NCI-H1436 (cell line): Measurements from ENCODE around the gene FARS2.
A peak's percentile ranks its signal among the peaks of the same experiment; 100 is the strongest.
"Not testable (repeated sequence)": the region's sequence is repeated elsewhere in the genome, so short reads cannot be mapped to it uniquely, and the experiment has no call there.

ENCODE experiments used
- DNase-seq: peaks from one replicate; lab custom pipeline; 2025; lab: John Stamatoyannopoulos, UW

The FARS2 gene

DNA sequence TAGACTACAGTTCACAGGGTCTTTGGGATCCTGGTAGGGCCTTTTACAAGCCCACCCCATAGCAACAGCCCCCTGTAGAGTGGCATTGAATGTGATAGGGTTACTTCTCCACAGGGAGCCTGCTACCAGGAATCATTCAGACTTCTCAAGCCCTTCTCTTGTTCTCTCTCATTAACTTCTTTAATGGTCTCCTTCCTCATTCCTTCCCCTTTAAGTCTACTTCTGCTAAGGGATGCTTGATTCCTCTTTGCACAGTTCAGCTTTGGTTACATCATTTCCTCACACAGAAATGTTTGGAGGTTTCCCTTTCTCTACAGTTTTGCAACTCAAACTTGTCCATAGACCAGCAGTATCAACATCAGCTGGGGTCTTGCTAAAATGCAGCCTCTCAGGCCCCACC is 437.8 kb downstream of the FARS2 start:
- DNase-seq, result not testable (repeated sequence)

DNA sequence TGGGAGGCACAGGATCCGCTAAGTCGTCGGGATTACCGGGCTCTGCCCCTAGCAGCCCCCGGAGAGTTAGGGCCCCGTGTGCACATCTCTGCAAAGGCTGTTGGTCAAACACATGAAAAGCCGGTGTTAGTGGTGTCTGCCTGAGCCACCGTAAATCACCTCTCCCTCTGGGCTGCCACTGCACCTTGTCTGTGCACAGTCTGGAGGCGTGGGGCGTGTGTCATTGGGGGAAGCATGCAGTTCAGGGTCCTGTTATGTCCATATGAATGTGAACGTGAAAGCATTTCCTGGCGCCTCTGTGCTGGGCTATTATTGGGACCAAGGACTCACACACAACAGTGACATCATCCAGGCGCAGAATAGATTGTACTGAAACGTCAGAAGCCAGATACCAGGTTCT is 439.9 kb downstream of the FARS2 start:
- DNase-seq, result no peak

DNA sequence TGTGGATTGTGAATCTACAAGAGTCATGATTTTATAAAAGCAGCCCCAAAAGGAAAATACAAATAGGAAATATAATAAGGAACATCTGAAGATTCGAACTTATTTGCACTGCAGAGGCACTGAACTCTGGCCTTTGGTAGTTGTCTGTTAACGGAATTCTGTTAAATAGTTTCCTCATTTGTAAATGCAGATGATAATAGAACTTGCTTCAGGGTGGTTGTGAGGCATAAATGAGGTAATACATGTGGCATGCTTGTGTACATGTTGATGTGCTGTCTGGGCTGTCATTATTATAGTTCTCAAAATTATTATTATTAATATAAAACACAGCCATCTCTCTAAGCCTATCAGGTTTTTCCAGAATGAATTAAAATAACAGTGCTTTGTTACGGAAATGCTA is 443.4 kb downstream of the FARS2 start:
- DNase-seq, result no peak

DNA sequence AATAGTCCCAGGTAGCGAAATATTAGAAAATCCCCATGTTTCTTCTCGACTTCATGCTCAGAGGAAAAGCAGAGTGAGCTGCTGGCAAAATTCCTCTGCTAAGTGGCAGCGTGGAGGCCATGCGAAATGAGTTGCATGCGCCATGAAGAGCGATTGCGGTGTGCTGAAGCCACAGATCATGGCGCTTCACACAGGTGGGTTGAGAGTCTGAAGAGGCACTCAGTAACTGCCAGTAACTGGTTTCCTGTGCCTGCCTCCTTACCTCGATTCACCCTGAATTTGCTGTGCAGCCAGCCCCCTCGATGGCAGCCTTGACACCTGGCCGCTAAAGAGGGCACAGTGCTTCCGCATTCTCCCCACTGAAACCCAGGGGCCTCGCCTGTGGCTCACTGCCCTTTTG is 443.9 kb downstream of the FARS2 start:
- DNase-seq, result no peak

DNA sequence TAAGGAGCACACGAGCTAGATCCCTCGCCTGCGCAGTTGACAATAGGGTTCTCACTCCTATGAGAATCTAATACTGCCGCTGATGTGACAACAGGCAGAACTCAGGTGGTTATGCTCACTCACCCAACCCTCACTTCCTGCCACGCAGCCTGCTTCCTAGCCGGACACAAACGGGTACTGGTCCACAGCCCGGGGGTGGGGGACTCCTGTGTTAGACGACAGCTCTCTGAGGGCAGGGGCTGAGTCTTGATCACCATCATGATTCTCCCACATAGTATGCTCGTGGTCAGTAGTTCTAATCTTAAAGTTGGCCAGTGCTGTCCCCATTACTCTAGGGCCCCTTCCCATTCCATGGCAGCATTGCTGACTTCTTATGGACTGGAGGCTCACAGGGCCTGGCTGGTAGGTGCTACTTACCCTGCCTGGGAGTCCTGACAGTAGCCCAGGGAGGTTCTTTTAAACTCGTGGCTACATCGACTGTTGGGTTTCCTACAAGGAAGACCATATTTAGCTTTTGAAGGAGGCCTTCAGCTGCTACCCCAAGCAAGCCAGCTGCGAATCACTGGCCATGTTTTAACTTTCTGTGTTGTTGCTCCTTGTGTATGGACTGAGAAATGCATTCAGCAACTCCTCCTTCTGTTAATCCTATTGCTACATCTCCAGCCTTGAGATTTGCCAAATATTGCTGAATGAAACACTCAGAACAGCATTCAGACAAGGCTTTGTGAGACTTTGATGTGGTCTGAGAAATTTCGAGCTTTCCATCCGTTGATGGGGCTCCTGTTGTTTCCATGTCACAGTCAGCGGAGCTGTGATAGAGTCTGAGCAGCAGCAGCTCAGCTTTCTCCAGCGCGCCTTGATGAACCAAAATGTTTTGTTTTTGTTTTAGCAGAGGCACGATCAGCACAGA is 445.1 kb downstream of the FARS2 start:
- no peak for DNase-seq

DNA sequence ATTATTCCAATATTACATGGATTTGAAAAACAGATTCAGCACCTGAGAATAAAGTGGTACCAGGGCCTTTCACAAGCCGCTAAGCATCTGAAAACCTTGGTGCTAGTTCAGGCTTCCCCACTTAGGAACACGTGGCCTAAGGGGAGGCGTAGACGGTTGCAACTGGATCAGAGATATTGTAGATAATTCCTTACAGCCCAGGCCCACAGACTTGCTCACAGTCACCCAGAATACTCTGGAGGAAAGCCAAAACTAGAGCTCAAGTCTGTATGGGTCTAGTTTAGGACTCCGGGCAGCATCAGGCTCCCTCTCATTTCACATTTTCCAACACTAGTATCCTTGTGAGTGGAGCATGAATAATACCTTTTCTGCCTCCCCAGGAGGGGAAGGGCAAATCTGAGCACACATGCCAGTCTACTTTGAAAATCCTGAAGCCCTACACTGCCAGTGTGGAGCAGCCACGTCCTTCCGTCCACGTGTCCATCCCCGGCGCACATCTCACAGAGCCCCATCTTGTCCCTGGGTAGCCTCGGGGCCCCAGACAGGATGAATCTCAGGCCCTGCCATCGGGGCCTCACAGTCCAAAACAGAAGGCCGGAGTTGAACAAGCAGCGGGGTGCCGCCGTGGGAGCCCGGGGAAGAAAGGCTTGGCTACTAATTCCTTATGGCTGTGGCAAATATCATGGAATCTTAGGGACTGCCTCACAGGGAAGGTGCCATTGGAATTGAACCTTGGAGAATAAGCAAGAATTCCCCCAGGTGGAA is 446.1 kb downstream of the FARS2 start:
- no peak for DNase-seq

DNA sequence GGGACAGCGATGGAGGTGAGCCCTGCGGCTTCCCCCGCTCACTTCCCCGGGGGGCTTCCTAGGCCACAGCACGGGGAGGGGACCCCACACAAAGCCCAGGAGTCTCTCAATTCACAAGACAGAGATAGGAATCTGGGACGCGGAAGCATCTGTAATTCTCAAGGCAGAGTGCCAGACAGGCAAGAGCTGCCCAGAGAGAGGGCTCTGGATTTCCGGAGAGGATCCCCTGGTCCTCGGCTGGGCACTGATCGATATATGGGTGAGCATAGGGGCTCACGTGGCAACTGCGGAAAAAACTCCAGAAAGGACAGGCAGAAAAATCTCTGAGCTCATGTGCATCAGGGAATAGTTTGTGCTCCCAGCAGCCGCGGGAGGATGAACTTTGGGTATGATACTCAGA is 449.2 kb downstream of the FARS2 start:
- DNase-seq, result no peak

DNA sequence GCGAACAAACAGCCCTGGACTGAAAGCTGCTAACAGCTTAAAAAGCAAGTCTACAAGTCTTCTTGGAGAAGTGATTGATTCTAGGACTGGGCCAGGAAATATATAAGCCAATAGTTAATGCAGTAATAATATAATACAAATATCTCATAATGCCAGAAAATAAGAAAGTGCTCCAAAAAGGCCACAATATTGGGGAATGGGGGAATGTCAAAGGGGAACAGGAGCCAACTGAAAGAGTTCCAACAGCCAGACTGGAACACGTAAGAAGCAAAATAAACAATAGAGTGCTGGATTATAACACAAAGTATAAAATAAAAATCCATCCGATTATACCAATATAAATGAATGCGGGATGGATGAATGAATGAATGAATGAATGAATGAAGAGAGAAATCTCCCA is 449.6 kb downstream of the FARS2 start:
- no peak for DNase-seq

DNA sequence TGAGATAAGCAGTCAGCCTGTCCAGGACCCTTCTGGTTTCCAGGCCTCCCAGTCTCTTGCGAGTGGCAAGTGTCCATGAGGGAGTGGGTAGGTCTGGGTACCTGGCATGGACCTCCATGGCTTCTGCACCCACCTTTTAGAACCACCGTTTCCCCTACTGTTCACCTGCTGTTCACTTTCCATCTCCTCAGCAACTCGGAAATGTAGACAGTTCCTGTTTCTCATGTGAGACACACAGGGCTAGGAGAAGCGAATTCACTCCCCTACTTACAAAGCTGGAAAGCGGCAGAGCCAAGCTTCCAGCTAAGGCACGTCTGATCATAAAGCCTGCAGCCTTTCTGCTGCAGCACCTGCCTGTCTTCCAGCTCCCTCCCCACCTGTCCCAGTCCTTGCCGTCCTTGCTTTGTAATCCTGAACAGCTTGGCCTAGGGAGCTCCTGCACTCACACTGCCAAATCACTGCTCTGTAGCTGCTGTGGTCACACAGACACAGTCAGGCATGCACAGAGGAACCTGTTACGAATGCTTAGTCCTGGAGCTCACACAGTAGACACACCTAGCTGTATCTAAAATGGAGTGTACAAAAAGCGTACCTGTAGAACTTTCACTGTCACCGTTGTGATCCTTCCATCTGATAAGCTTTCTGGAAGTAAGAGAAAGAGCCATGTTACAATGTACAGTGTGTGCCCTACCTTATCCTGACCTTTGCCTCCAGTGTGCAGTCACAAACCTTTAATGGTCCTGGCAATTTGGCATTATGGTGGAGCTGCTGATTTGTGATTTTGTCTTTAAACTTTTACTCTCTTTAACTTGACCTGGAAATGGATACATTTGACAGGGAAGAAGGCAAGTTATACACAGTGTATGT is 451.3 kb downstream of the FARS2 start:
- DNase-seq, result no peak

DNA sequence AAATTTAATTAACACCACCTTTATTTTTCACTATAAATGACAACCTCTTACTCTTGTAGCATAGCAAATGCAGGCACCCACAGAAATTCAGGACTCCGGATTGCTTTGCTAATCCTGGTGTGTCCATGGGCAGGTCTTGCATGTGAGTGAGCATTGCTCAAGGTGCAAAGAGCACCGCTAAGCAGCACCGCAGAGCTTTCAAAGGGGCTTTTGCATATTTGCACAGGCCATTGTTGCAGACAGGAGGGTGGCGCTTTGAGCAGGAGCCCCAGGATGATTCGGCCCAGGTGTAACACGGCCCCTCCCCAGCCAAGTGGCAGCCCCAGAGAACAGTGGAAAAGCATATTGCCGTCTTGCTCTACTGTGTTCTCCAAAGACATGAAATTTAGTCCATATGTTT is 452.2 kb downstream of the FARS2 start:
- DNase-seq, result no peak

DNA sequence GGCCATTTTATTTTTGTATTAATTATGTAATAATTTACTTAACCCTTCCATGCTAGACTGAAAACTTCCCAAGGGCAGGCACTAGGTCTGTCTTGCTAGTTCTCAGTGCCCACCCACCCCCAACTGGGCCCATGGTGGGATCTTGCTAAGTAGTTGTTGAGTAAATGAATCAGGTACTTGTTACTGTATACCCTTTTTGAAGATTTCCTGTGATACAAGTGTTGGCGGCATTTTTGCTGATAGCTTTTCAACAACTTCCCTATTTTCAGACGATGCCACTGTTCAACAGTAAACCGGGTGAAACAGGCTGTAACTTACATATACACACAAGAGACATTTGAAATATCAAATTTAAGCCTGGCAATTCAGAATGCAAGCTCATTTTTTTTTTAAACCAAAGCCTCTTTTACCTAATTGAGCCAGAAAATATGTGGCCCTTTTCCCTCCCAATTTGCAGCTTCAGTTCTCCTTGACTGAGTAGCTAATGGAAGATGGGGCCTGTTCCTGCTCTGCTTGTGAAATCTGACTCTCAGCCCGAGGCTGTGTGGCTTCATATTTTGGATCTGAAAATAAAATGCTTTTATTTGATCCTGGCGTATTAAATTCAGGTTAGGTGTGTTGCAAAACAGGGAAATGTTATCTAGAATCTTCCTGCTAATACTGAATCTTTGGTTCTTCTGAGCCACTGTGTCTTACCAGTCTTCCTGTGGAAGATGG is 457.1 kb downstream of the FARS2 start:
- no peak for DNase-seq

DNA sequence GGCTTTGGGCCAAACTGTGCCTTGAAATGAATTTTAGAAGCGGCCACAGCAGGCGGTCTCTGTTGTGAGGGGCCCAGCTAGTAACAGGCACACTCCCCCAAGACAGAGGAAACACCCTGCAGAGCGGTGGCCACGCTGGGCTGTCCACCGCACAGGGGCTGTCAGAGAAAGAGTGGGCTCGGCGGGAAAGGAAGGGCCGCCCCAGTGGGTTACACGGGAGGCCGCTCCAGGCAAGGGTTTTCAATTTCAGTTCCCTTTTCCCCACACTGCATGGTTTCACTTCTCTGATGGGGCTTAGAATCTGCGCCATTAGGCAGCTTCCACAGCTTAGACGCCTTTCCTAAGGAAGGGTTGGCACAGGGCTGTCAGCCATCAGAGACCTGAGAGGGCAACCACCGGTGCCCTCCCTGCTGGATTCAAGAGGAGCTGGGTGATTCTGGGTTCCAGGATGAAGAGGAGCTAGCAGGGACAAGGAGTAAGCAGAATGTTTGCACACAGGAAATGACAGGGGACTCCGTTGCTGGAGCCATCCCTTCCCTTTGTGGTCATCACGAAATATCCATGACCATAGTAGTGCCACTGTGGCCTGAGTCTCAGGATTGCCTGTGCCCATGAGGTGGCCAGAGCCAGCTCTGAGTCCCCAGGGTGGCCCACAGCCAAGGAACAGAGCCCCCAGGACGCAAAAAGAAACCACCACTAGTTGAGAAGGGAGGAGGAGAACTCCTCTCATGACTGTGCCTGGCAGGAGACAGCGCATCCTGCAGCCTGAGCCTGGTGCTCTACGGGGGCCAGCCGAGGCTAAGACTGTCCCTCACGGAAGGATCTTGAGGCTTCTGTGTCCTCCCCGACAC is 462.8 kb downstream of the FARS2 start:
- DNase-seq, result no peak

DNA sequence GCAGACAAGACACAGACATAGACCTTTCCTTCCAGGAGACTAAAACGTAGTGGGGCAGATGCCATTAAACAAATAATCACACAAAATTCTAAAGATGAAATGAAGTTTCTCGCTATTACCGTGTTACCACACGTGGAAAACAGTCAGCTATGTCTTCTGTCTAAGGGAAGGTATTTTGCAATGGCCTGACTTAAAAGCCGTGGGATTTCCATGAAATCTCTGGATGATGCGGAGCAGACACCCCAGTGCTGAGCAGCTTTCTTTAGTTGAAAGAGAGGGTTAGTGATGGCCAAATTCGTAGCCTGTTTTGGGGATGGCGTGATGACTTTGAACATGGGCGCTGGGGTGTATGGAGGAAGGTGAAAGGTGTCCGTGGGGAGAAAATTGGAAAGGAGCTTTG is 463.6 kb downstream of the FARS2 start:
- DNase-seq, result no peak

DNA sequence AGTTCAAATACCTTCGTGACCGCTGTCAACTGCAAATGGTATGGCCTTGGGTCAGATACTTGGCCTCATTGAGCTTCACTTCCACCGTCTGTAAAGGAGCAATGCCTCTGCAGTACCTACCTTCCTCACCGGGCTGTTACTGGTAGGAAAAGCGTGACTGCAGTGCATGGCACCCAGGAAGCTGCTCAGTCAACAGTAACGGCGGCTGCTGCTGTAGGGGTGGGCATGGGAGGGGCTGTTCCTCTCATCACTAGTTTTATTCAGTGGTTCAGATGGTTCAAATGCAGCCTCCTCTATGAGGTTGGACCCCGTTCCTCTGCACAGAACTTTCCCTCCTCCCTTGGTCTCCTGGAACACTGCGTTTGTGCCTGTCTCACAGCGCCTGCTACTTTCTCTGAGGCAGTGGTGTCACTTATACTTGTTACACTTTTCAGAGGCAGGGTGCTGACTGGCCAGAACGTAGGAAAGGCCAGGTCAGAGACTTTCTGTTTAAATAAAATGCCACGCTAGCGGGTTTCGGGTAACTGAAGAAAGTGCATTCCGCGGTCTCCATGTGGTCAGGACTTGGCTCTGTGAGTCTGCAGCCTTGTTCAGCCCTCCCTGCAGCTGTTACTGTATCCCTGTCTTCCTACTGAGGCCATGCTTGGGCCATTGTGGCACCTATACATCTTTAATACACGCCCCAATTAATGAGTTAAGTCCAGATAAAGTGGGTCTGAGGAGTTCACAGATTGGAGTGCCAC is 465.8 kb downstream of the FARS2 start:
- DNase-seq, result no peak

DNA sequence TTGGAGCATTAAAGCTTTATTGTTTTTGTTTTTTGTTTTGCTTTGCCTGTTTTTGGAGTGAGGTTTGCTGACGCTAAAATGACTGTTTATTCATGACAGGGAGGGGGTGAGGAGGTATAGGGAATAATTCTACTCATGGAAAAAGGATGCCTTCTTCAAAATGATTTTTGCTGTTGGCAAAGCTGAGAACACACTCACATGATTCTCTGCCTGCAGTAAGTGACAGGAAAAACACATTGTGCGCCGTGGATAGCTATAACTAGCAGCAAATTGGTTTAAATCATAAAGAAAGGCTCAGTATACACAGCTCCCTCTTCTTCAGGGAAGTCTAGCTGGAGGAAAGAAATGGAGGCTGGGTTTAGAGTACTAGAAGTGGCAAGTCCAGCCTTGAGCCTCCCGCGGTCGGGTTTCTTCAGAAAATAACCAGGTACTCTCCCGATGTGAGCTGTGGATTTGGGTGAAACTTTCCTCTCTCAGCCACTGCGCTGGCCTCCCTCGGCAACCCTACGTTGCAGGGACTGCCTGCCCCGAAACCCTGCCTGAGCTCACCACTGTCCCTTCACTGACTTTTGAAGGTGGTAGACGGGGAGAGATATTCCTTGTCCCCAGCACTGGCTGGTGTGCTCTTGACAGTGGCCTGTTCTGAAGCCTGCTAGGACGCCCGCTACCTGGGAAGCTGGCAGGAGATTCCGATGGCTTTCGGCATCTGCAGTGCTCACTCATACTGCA is 467.2 kb downstream of the FARS2 start:
- no peak for DNase-seq

DNA sequence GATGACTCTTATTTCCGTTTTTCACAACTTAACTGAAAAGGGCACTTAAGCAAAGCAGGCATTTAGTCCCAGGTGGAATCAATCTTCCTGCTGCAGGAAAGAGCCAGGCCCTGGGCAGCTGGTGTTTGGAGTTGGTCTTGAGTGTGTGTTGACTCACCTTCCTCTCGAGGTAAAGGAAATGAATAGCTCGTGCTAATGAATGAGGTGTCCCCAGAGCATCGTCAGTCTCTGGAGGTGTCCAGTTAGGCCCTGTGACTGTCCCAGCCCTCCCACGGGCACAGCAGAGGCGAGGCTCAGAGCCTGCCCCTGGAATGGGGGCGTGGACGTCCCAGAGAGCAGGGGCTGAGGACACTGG is 467.7 kb downstream of the FARS2 start:
- DNase-seq, result peak; percentile 39

DNA sequence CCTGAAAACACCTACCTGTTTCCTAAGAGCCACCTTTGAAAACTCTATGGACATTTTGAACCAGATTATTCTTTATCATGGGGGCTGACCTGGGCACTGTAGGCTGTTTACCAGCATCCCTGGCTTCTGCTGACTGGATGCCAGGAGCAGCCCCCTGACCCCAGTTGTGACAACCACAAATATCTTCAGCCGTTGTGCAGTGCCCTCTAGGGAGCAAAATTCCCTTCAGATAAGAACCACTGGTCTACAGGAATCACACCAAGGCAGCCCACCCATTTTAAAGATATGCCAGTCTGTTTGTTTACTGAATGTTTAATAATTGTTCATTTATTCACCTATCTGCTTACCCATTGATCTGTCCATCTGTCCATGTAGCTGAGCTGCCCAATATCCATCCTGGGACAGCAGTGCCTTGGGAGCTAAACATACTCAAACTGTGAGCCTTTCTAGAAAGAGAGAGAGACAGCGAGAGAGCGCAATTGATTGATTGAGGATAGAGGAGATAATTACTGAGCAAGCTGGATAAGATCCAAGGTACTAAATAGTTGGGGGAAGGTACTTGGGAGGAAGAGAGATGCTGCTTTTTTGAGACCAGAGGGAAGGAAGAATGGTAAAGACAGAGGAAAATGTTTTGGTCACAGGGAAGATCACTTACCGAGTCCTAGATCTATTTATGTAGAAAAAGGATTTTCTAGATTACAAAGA is 468.7 kb downstream of the FARS2 start:
- peak; percentile 6 for DNase-seq

DNA sequence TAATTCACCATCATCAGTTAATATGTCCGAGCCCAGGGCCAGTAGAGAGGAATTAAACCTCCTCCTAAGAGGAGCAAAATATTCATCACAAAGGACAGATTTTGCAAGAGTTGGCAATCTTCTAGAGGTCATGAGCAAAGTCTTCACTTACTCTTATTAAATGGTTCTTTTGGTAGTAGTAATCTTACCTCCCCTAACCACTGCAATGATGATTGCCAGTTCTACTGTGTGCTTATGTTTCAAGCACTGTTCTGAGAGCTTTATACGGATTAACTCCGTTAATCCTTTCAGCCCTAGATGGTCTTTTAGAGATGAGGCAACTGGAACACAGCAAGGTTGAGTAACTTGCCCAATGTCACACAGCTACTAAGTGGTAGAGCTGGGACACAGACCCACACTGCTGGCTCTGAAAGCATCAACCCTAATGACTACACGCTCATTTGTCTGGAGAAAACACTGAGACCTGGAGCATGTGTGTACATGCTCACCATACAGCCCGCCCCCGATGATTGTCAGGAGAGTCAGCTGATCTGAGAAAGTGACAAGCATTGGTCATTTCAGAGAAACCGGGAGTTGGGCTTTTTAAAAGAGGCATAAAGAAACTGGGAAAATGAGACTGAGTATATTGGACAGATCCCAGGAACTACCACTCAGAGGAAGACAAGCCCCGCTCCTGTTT is 469.4 kb downstream of the FARS2 start:
- DNase-seq, result no peak
